DND-41 (cell line): Measurements from ENCODE around the gene MAN2A2.
"Not testable (repeated sequence)": the region's sequence is repeated elsewhere in the genome, so short reads cannot be mapped to it uniquely, and the experiment has no call there.

ENCODE experiments used
- ATAC-seq: fragments of 200-7000 bp; cut with Tn5 transposase; 3 replicates; pipeline ENCODE4 v1.9.1; 2021; ENCODE audit warnings: low read depth; ENCODE audit not compliant: insufficient read depth
- DNase-seq: peaks from one replicate; pipeline ENCODE4 v3.0.0-alpha.2; 2020
- H2AFZ ChIP-seq: 2 replicates; pipeline ENCODE4 v1.6.0; 2012; ENCODE audit warnings: low read depth, low read length
- H3K27ac ChIP-seq: 2 replicates; pipeline ENCODE4 v1.5.1; 2012; ENCODE audit warnings: low read length, inconsistent platforms
- H3K27me3 ChIP-seq: fragments of 200-600 bp; sonication (generic); 2 replicates; pipeline ENCODE4 v1.6.0; 2012; ENCODE audit warnings: low read length, mild to moderate bottlenecking, inconsistent platforms; ENCODE audit not compliant: insufficient read depth, poor library complexity
- H3K36me3 ChIP-seq: 2 replicates; pipeline ENCODE4 v1.5.1; 2012; ENCODE audit warnings: low read length, inconsistent platforms; ENCODE audit not compliant: insufficient read depth
- H3K4me1 ChIP-seq: 2 replicates; pipeline ENCODE4 v1.5.1; 2012; ENCODE audit warnings: mild to moderate bottlenecking, low read length; ENCODE audit not compliant: insufficient read depth
- H3K4me2 ChIP-seq: 2 replicates; pipeline ENCODE4 v1.6.0; 2012; ENCODE audit warnings: mild to moderate bottlenecking, moderate library complexity, low read length, inconsistent platforms; ENCODE audit not compliant: insufficient read depth
- H3K4me3 ChIP-seq, 2 experiments: fragments of 200-600 bp in 1 of 2; shearing (Covaris generic) in 1 of 2; 2 replicates each; pipeline ENCODE4 v1.5.1; 2012 to 2016; ENCODE audit warnings: inconsistent platforms in 2 of 2, low read length in 2 of 2, mild to moderate bottlenecking in 2 of 2, low read depth in 1 of 2, moderate library complexity in 1 of 2
- H3K79me2 ChIP-seq: 2 replicates; pipeline ENCODE4 v1.6.0; 2012; ENCODE audit warnings: low read length, inconsistent platforms; ENCODE audit not compliant: insufficient read depth
- H3K9ac ChIP-seq: 2 replicates; pipeline ENCODE4 v1.6.0; 2012; ENCODE audit warnings: low read depth, mild to moderate bottlenecking, inconsistent platforms, low read length, moderate library complexity
- H3K9me3 ChIP-seq: 2 replicates; pipeline ENCODE4 v1.5.1; 2012; ENCODE audit warnings: low read length, moderate library complexity, mild to moderate bottlenecking, inconsistent platforms; ENCODE audit not compliant: insufficient read depth, severe bottlenecking
- H4K20me1 ChIP-seq: 2 replicates; pipeline ENCODE4 v1.6.0; 2012; ENCODE audit warnings: low read length; ENCODE audit not compliant: insufficient read depth
- CTCF ChIP-seq: IDR thresholded peaks from 2 replicates; pipeline ENCODE4 v1.5.1; 2012; ENCODE audit warnings: borderline replicate concordance, low read length, moderate library complexity, mild to moderate bottlenecking; ENCODE audit not compliant: poor library complexity, severe bottlenecking; ENCODE audit errors: extremely low read depth
- EZH2 ChIP-seq: IDR thresholded peaks from 3 replicates; pipeline ENCODE4 v1.6.1; 2012; ENCODE audit warnings: borderline replicate concordance, low read depth, mild to moderate bottlenecking, moderate library complexity, low read length, inconsistent platforms; ENCODE audit not compliant: severe bottlenecking

MAN2A2 gene

DNA sequence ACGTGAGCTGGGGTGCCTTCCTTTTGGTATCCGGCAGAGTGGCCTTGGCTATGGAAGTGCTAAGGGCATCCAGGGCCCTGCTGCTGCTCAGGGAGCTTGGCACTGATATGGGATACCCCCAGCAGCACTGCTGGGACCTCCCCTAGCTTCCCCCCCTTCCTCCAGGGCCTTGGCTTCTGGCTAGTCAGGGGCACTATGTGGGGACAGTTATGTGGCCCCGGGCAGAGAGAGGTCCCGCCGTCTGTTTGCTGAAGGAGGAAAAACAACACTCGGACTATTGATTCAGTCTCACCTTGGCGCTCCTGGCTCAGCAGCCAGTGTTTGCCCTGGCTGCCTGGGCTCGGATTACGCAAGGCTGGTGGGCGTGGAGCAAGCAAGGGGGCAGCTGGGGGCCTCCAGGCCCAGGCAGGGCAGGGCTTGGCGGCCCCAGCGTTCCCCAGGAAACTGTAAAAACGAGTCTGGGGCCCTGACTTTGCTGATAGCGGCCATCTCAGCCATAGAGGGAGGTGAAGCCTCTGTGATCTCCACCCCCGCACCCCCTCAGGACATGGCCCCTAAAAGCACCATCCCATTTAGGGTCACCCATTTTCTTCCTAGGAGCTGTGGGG is 29.0 kb upstream of the MAN2A2 start:
- peaks cover 34% of the 10 kb centered on the region for H3K4me1 ChIP-seq

DNA sequence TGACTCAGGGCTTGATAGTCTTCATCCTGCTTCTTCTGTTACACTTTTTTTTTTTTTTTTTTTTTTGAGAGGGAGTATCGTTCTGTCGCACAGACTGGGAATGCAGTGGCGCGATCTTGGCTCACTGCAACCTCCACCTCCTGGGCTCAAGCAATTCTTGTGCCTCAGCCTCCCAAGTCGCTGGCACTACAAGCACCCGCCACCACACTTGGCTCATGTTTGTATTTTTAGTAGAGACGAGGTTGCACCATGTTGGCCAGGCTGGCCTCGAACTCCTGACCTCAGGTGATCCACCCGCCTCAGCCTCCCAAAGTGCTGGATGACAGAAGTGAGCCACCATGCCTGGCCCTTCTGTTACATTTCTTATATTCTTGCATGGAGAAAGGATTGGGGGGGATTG is 28.1 kb upstream of the MAN2A2 start:
- H3K4me3 ChIP-seq, H3K4me2 ChIP-seq, H2AFZ ChIP-seq, ATAC-seq, DNase-seq, H3K27ac ChIP-seq, H3K27me3 ChIP-seq, H4K20me1 ChIP-seq, H3K9me3 ChIP-seq, H3K9ac ChIP-seq: not testable (repeated sequence)
- Histone ChIP-seq H3K36me3 (peaks cover 40% of the 10 kb centered on the region), H3K4me1 (peaks cover 26% of the 10 kb centered on the region), H3K79me2 (peaks cover 11% of the 10 kb centered on the region)

More for the DNA sequence above, 29.0 kb upstream of the MAN2A2 start:
- H3K36me3 ChIP-seq: peaks cover 31% of the 10 kb centered on the region
- no peak overlapping the region for H3K4me2 ChIP-seq
- peaks cover 10% of the 10 kb centered on the region for H4K20me1 ChIP-seq
- no peak overlapping the region for H3K9ac ChIP-seq
- TF ChIP-seq CTCF (no peak), EZH2 (no peak)
- peaks cover 11% of the 10 kb centered on the region for H3K79me2 ChIP-seq
- no peaks in the 10 kb centered on the region for H3K9me3 ChIP-seq
- no peaks in the 10 kb centered on the region for H3K27me3 ChIP-seq
- ATAC-seq (no peak), DNase-seq (no peak)
- no peak overlapping the region for H3K4me3 ChIP-seq
- no peak overlapping the region for H3K27ac ChIP-seq
- H2AFZ ChIP-seq: no peak overlapping the region

GRCh38 chr15:90875549-90875981 is 27.5 kb upstream of the MAN2A2 start:
- peaks cover 11% of the 10 kb centered on the region for H3K79me2 ChIP-seq
- H3K4me2 ChIP-seq: no peak overlapping the region
- H3K27ac ChIP-seq: no peak overlapping the region
- no peak overlapping the region for H3K9ac ChIP-seq
- H3K36me3 ChIP-seq: peaks cover 46% of the 10 kb centered on the region
- no peak for TF ChIP-seq CTCF
- no peak for TF ChIP-seq EZH2
- H3K4me3 ChIP-seq: no peak overlapping the region
- no peaks in the 10 kb centered on the region for H3K27me3 ChIP-seq
- H2AFZ ChIP-seq: no peak overlapping the region
- no peak for DNase-seq
- ATAC-seq: no peak
- no peaks in the 10 kb centered on the region for H3K9me3 ChIP-seq
- H3K4me1 ChIP-seq: peaks cover 20% of the 10 kb centered on the region
- peaks cover 10% of the 10 kb centered on the region for H4K20me1 ChIP-seq

DNA sequence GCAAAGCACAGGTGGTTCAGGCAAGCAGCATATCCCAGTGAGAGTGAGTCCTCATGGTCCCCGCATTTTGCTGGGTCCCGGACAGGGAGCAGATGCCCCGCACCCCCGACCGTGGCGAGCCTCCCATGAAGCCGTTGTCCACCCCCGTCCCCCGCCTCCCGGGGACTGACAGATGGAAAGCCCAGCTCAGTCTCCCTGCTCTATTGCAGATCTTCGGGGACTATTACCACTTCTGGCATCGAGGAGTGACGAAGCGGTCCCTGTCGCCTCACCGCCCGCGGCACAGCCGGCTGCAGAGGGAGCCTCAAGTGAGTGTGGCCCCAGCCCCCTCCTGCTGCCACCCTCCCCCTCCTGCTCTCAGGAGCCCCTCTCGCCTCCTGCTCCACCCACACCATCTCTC is 27.1 kb upstream of the MAN2A2 start:
- Histone ChIP-seq H2AFZ (no peak overlapping the region), H3K27me3 (no peaks in the 10 kb centered on the region), H3K4me2 (no peak overlapping the region), H3K79me2 (peaks cover 11% of the 10 kb centered on the region), H3K27ac (no peak overlapping the region), H3K36me3 (peaks cover 50% of the 10 kb centered on the region), H3K9me3 (no peaks in the 10 kb centered on the region), H3K9ac (no peak overlapping the region), H3K4me1 (peaks cover 15% of the 10 kb centered on the region), H3K4me3 (no peak overlapping the region), H4K20me1 (peaks cover 10% of the 10 kb centered on the region)
- DNase-seq: no peak
- ATAC-seq: no peak
- TF ChIP-seq EZH2 (no peak), CTCF (no peak)
